K562 (cell line): ENCODE measurements around the gene H2BK1. TPM values are rescaled to one million over a fixed set of nuclear protein-coding genes. Genes with fewer than 3 reads are reported as not detected.

Experiments
- AFF1 ChIP-seq, 2 experiments: fragments of 450-650 bp; IDR thresholded peaks; 2 replicates each; pipeline ENCODE4 v1.6.1; 2018; ENCODE audit warnings: mild to moderate bottlenecking in 2 of 2, low read depth in 1 of 2; ENCODE audit not compliant: partially characterized antibody in 2 of 2
- CREB1 ChIP-seq, 2 experiments: sonication (generic) in 1 of 2; formaldehyde crosslinking in 1 of 2; IDR thresholded peaks; 2 replicates each; pipeline versions ENCODE4 v1.6.1 to v1.8.0; 2012 to 2022; ENCODE audit warnings: inconsistent platforms in 1 of 2, mild to moderate bottlenecking in 1 of 2, missing genetic modification reagents in 1 of 2, moderate library complexity in 1 of 2
- ELF2 ChIP-seq: fragments of 250-450 bp; sonication (Bioruptor Pico); IDR thresholded peaks from 2 replicates; pipeline ENCODE4 v1.5.0; 2021; ENCODE audit warnings: mild to moderate bottlenecking
- HNRNPLL ChIP-seq: fragments of 200-400 bp; formaldehyde crosslinking; IDR thresholded peaks from 2 replicates; pipeline ENCODE4 v1.6.1; 2017; ENCODE audit warnings: low read length, low read depth, mild to moderate bottlenecking; ENCODE audit not compliant: poor library complexity, severe bottlenecking
- NCOA1 ChIP-seq: fragments of 450-650 bp; IDR thresholded peaks from 2 replicates; pipeline ENCODE4 v1.6.1; 2016; ENCODE audit warnings: low read depth
- RHOXF2B ChIP-seq: fragments of 250-450 bp; sonication (Bioruptor Pico); conservative IDR thresholded peaks from 2 replicates; pipeline ENCODE4 v1.5.1; 2021
- SMAD4 ChIP-seq: fragments of 250-450 bp; sonication (Bioruptor Pico); conservative IDR thresholded peaks from 2 replicates; pipeline ENCODE4 v1.8.0; 2021; ENCODE audit warnings: inconsistent platforms, mild to moderate bottlenecking, moderate library complexity
- SOX6 ChIP-seq: fragments of 450-650 bp; IDR thresholded peaks from 2 replicates; pipeline ENCODE4 v1.6.1; 2014; ENCODE audit warnings: mild to moderate bottlenecking
- ZNF239 ChIP-seq: fragments of 250-450 bp; sonication (Bioruptor Pico); IDR thresholded peaks from 2 replicates; pipeline ENCODE4 v1.4.0; 2020; ENCODE audit warnings: mild to moderate bottlenecking
- ZNF311 ChIP-seq: fragments of 250-450 bp; sonication (Bioruptor Pico); IDR thresholded peaks from 2 replicates; pipeline ENCODE4 v1.4.0; 2020; ENCODE audit warnings: mild to moderate bottlenecking, moderate library complexity
- ZNF707 ChIP-seq: fragments of 250-450 bp; sonication (Bioruptor Pico); conservative IDR thresholded peaks from 2 replicates; pipeline ENCODE4 v1.8.0; 2022; ENCODE audit warnings: inconsistent platforms, mild to moderate bottlenecking, moderate library complexity
- polyA plus RNA-seq, 8 experiments: library from polyadenylated mRNA; depleted of rRNA in 4 of 8; stranded (reverse) in 5 of 8; unstranded in 3 of 8; fragments of >200 nt; fragmentation: Nextera tagmentation in 2 of 8; fragmentation: Illumina TruSeq in 1 of 8; extraction: Ambion mirVana in 2 of 8; extraction: Trizol in 1 of 8; gene quantifications; 2 replicates each; pipeline versions ENCODE4 v1.2.1 to v1.2.3, GENCODE V29; 2011 to 2014; ENCODE audit warnings: inconsistent platforms in 1 of 8, missing spikeins in 1 of 8
- total RNA-seq, 7 experiments: library from RNA; depleted of rRNA in 6 of 7; stranded (reverse); fragments of >200 nt in 6 of 7; fragmentation: Illumina TruSeq in 2 of 7; extraction: Trizol in 2 of 7; gene quantifications; 2 replicates each; pipeline versions ENCODE4 v1.2.1 to v1.2.3, GENCODE V29; 2011 to 2021; ENCODE audit warnings: low replicate concordance in 1 of 7
- TF ChIP-seq, protein P1 (sequence below): fragments of 250-450 bp; sonication (Bioruptor Pico); IDR thresholded peaks from 2 replicates; pipeline ENCODE4 v1.5.0; 2021; ENCODE audit warnings: mild to moderate bottlenecking, moderate library complexity
- TF ChIP-seq, protein P2 (sequence below), 2 experiments: fragments of 150-350 bp in 1 of 2; IDR thresholded peaks; 2 replicates each; pipeline ENCODE4 v1.6.1; 2012 to 2016; ENCODE audit warnings: low read depth in 2 of 2, low read length in 2 of 2, mild to moderate bottlenecking in 1 of 2, moderate library complexity in 1 of 2
- TF ChIP-seq, protein P3 (sequence below): sonication (generic); formaldehyde crosslinking; IDR thresholded peaks from 2 replicates; pipeline ENCODE4 v1.8.0; 2022; ENCODE audit warnings: missing genetic modification reagents, mild to moderate bottlenecking, moderate library complexity, borderline replicate concordance

Gene H2BK1
- total and polyA plus RNA-seq, 9 of the 15 experiments (the other 6 are each of a cell fraction or from before 2014, with no cell fraction given): not detected

DNA sequence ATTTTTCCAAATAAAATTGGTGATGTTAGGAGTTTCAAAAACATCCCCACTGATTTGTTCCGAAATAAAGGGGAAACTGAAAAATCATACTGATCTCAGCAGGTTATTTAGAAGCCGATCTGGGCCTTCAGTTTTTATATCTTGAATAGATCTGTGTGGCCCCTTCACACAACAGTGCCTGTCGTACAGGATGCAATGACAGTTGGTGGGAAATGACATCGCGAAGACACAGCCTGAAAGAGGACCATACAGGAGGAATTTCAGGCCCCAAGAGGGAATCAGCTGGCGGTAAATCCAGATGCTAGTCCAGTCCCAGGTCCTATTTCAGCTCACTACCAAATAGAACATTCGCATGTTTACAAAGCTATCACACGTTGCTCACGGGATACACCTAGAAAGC, 3.0 kb downstream of the H2BK1 start (continued):
- TF ChIP-seq SOX6 (peak; percentile 5; the same call in 1 of the 2 replicates), ELF2 (peak; percentile 59; the same call in 1 of the 2 replicates), CREB1 (IDR thresholded peaks at IDR 0.05) (no peak), CREB1 (CRISPR knock-in tag; IDR thresholded peaks at IDR 0.05) (no peak), ZNF311 (no peak), SMAD4 (CRISPR knock-in tag) (peak; percentile 8; the same call in 1 of the 2 replicates), NCOA1 (no peak), HNRNPLL (no peak), RHOXF2B (CRISPR knock-in tag) (no peak), ZNF239 (peak; percentile 27; the same call in 1 of the 2 replicates), ZNF707 (CRISPR knock-in tag) (no peak), AFF1 (IDR thresholded peaks at IDR 0.05; ENCODE audit: low read depth in 1 of 2, partially characterized antibody in 2 of 2) (no peak)
- TF ChIP-seq, protein P1, sequence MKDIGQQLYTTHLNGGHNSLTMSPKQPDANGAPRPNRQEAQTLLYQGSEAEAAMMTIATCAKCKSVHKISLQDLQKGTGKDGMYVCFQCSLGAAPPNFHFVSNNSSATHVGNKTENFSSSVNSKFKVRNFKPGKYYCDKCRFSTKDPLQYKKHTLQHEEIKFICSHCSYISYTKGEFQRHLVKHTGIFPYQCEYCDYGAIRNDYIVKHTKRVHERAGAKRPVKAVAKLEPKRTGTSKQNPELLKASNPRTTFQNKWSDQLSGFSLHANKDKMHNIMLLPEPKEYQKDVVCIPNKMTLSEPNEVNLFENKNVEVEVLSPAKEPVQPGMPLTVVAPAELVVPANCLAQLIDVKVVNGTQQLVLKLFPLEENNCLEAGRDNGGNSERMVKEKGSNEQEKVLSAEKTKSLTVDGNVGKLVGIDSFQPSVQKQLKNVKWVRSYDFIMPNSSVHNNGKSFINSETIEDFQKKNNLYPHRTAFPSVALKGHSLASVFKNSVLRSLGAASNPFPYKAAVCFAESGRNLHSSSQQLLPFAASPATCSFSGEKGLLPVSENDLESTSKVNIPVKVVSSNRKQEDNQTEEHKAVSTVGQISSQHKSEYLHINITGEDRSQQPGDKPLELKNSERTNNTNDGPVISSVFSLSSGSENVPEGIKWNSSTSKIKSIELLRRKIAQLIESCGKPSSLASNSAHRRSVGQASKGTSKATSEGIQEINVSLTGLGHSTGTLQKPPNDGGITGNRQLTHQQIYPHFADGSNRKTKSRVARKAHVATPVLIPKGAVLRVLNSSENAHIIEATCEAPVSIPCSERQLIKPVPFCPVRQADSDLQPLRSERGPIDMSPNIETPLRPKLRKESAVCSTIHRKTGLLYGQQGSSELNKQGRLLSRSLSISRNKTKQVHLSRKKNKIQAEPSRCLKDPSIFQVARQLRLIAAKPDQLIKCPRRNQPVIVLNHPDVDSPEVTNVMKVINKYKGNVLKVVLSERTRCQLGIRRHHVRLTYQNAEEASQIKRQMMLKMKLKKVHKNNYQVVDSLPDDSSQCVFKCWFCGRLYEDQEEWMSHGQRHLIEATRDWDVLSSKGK (CRISPR knock-in tag): no peak
- TF ChIP-seq, protein P2, sequence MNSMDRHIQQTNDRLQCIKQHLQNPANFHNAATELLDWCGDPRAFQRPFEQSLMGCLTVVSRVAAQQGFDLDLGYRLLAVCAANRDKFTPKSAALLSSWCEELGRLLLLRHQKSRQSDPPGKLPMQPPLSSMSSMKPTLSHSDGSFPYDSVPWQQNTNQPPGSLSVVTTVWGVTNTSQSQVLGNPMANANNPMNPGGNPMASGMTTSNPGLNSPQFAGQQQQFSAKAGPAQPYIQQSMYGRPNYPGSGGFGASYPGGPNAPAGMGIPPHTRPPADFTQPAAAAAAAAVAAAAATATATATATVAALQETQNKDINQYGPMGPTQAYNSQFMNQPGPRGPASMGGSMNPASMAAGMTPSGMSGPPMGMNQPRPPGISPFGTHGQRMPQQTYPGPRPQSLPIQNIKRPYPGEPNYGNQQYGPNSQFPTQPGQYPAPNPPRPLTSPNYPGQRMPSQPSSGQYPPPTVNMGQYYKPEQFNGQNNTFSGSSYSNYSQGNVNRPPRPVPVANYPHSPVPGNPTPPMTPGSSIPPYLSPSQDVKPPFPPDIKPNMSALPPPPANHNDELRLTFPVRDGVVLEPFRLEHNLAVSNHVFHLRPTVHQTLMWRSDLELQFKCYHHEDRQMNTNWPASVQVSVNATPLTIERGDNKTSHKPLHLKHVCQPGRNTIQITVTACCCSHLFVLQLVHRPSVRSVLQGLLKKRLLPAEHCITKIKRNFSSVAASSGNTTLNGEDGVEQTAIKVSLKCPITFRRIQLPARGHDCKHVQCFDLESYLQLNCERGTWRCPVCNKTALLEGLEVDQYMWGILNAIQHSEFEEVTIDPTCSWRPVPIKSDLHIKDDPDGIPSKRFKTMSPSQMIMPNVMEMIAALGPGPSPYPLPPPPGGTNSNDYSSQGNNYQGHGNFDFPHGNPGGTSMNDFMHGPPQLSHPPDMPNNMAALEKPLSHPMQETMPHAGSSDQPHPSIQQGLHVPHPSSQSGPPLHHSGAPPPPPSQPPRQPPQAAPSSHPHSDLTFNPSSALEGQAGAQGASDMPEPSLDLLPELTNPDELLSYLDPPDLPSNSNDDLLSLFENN (IDR thresholded peaks at IDR 0.05; ENCODE audit: low read depth in 2 of 2, low read length in 2 of 2): 0 out of 4 replicates have a peak, but pooled peaks of 1 of the 2 experiments have one; percentile 1
- TF ChIP-seq, protein P3, sequence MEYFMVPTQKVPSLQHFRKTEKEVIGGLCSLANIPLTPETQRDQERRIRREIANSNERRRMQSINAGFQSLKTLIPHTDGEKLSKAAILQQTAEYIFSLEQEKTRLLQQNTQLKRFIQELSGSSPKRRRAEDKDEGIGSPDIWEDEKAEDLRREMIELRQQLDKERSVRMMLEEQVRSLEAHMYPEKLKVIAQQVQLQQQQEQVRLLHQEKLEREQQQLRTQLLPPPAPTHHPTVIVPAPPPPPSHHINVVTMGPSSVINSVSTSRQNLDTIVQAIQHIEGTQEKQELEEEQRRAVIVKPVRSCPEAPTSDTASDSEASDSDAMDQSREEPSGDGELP (CRISPR knock-in tag): 0 out of 2 replicates have a peak, but pooled peaks have one; percentile 11
